ENCODE data around the gene SHANK2.

Gene SHANK2

GRCh38 chr11:71211631-71212030 is 40.7 kb downstream of the SHANK2 start:
- no peaks in the 10 kb centered on the region for H3K27me3 ChIP-seq (replicated peaks)

GRCh38 chr11:71210861-71211260 is 41.5 kb downstream of the SHANK2 start:
- H3K4me3 ChIP-seq (ENCODE audit: low read depth, low read length) = no peak overlapping the region
- no peak overlapping the region for H3K27ac ChIP-seq
- no peak for DNase-seq
- H3K36me3 ChIP-seq (replicated peaks) = no peaks in the 10 kb centered on the region
- H3K27me3 ChIP-seq (replicated peaks) = no peaks in the 10 kb centered on the region
- in situ Hi-C loops (cut with HindIII; ENCODE audit: low pct_ligation_motif_present, low sequenced_read_pairs) = no loop called here
- no peak for TF ChIP-seq CTCF (IDR thresholded peaks at IDR 0.05; ENCODE audit: low read depth, low read length, missing control alignments)

More at GRCh38 chr11:71211631-71212030, 40.7 kb downstream of the SHANK2 start:
- no peak for DNase-seq
- H3K36me3 ChIP-seq (replicated peaks) = no peaks in the 10 kb centered on the region
- in situ Hi-C loops (cut with HindIII; ENCODE audit: low pct_ligation_motif_present, low sequenced_read_pairs) = no loop called here
- no peak overlapping the region for H3K27ac ChIP-seq
- no peak for TF ChIP-seq CTCF (IDR thresholded peaks at IDR 0.05; ENCODE audit: low read depth, low read length, missing control alignments)
- no peak overlapping the region for H3K4me3 ChIP-seq (ENCODE audit: low read depth, low read length)

GRCh38 chr11:71209656-71210055 is 42.7 kb downstream of the SHANK2 start:
- no peak for TF ChIP-seq CTCF (IDR thresholded peaks at IDR 0.05; ENCODE audit: low read depth, low read length, missing control alignments)
- no peak overlapping the region for H3K27ac ChIP-seq

GRCh38 chr11:71209181-71209580 is 43.2 kb downstream of the SHANK2 start:
- in situ Hi-C loops (cut with HindIII; ENCODE audit: low pct_ligation_motif_present, low sequenced_read_pairs) = no loop called here
- no peaks in the 10 kb centered on the region for H3K27me3 ChIP-seq (replicated peaks)
- no peak overlapping the region for H3K4me3 ChIP-seq (ENCODE audit: low read depth, low read length)
- no peak for DNase-seq
- no peaks in the 10 kb centered on the region for H3K36me3 ChIP-seq (replicated peaks)
- TF ChIP-seq CTCF (IDR thresholded peaks at IDR 0.05; ENCODE audit: low read depth, low read length, missing control alignments) = no peak
- no peak overlapping the region for H3K27ac ChIP-seq

More at GRCh38 chr11:71209656-71210055, 42.7 kb downstream of the SHANK2 start:
- H3K36me3 ChIP-seq (replicated peaks) = no peaks in the 10 kb centered on the region
- H3K27me3 ChIP-seq (replicated peaks) = no peaks in the 10 kb centered on the region
- no peak overlapping the region for H3K4me3 ChIP-seq (ENCODE audit: low read depth, low read length)
- in situ Hi-C loops (cut with HindIII; ENCODE audit: low pct_ligation_motif_present, low sequenced_read_pairs) = no loop called here
- no peak for DNase-seq

- in situ Hi-C loops (cut with HindIII; ENCODE audit: low pct_ligation_motif_present, low sequenced_read_pairs) = no loop called here
- no peak overlapping the region for H3K27ac ChIP-seq
- no peak for DNase-seq
- H3K4me3 ChIP-seq (ENCODE audit: low read depth, low read length) = no peak overlapping the region
- no peak for TF ChIP-seq CTCF (IDR thresholded peaks at IDR 0.05; ENCODE audit: low read depth, low read length, missing control alignments)
- H3K27me3 ChIP-seq (replicated peaks) = no peaks in the 10 kb centered on the region
- no peaks in the 10 kb centered on the region for H3K36me3 ChIP-seq (replicated peaks)
Measured at GRCh38 chr11:71208011-71208774, 44.2 kb downstream of the SHANK2 start.

- DNase-seq = no peak
- no peak for TF ChIP-seq CTCF (IDR thresholded peaks at IDR 0.05; ENCODE audit: low read depth, low read length, missing control alignments)
Measured at GRCh38 chr11:71207563-71207962, 44.8 kb downstream of the SHANK2 start.

More at GRCh38 chr11:71207563-71207962, 44.8 kb downstream of the SHANK2 start:
- Histone ChIP-seq H3K4me3 (ENCODE audit: low read depth, low read length) (no peak overlapping the region), H3K27ac (no peak overlapping the region), H3K27me3 (replicated peaks) (no peaks in the 10 kb centered on the region), H3K36me3 (replicated peaks) (no peaks in the 10 kb centered on the region)
- in situ Hi-C loops (cut with HindIII; ENCODE audit: low pct_ligation_motif_present, low sequenced_read_pairs) = no loop called here
